ENCODE data around the gene MAMLD1.

Gene MAMLD1

DNA sequence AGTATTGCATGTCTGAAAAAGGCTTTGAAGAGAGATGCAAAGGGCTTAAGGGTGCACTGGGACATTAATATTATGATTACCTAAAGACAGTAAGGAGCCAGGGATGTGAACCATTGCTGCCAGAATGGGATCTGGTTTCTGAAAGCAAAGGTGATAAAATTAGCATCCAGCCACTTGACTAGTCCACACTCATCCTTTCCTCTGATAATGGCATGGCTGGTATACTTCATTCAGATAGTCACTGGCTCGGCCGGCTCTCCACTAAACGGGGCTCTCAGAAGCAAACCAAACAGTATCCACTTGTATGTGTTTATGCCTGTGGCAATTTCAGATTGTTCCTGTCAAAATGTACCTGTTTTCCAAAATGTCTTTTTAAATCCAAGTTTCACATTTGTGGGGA is 46.4 kb downstream of the MAMLD1 start:
- DNase-seq (ENCODE audit: low spot score) = no peak
- in situ Hi-C loops (cut with MboI; ENCODE audit: low pct_unique_long_range_greater_than_20kb, low sequenced_read_pairs, unreplicated experiment) = no loop called here
- TF ChIP-seq, protein P1, sequence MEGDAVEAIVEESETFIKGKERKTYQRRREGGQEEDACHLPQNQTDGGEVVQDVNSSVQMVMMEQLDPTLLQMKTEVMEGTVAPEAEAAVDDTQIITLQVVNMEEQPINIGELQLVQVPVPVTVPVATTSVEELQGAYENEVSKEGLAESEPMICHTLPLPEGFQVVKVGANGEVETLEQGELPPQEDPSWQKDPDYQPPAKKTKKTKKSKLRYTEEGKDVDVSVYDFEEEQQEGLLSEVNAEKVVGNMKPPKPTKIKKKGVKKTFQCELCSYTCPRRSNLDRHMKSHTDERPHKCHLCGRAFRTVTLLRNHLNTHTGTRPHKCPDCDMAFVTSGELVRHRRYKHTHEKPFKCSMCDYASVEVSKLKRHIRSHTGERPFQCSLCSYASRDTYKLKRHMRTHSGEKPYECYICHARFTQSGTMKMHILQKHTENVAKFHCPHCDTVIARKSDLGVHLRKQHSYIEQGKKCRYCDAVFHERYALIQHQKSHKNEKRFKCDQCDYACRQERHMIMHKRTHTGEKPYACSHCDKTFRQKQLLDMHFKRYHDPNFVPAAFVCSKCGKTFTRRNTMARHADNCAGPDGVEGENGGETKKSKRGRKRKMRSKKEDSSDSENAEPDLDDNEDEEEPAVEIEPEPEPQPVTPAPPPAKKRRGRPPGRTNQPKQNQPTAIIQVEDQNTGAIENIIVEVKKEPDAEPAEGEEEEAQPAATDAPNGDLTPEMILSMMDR (IDR thresholded peaks at IDR 0.05; ENCODE audit: extremely low read depth, insufficient read depth, missing control alignments) = no peak

DNA sequence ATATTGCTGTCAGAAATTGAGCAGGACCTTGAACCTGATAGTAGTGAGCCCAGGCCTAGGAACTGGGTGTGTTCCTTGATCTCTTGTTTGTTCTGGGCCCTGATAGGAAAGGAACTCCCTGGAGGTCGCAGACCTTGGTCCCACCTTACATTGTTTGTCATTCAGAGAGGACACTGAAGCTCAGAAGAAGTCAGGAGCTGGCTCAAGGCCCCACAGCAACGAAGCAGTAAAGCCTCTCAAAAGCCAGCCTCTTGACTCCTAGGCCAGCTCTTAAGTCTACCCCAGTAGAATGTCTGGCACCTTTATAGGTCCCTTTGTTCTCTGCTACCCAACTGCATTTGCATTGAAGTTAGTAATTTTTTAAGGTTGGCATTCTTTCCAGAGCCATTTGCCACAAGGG is 46.8 kb downstream of the MAMLD1 start:
- in situ Hi-C loops (cut with MboI; ENCODE audit: low pct_unique_long_range_greater_than_20kb, low sequenced_read_pairs, unreplicated experiment) = no loop called here
- DNase-seq (ENCODE audit: low spot score) = no peak
- TF ChIP-seq, protein P1 (IDR thresholded peaks at IDR 0.05; ENCODE audit: extremely low read depth, insufficient read depth, missing control alignments) = no peak

DNA sequence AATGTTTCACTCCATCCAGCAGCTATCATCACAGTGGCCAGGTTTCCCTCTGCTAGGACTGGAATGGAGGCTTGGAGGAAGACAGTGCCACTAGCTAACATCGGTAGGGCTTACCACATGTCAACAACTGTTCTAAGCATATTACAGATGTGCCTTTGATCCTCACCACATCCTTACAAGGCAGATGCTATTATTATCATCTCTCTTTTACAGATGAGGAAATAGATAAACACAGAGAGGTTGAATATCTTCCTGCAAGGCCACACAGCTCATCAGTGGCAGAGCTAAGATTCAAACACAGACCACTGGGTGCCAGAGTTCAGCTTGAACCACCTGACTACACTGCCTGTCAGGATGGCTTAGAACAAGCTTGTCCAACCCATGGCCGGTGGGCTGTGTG is 47.4 kb downstream of the MAMLD1 start:
- DNase-seq (ENCODE audit: low spot score) = no peak
- in situ Hi-C loops (cut with MboI; ENCODE audit: low pct_unique_long_range_greater_than_20kb, low sequenced_read_pairs, unreplicated experiment) = no loop called here
- TF ChIP-seq, protein P1 (IDR thresholded peaks at IDR 0.05; ENCODE audit: extremely low read depth, insufficient read depth, missing control alignments) = no peak

DNA sequence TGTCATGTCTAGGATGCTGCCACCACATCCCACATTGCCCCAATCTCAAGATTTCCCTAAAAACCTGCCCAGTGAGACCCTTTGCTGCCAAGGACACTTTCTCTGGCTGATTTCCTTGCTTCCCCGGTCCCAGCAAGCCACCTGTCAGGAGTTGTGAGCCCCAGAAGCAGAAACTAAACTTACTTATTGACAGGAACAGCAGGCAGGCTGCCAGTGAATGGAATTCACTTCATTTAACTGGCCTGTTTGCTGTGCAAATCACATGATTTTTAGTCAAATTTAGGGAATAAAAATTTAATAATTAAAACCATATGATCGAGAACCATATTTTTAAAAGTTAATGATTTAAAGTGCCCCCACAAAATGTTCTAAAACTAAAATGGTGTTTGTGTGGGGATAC is 48.5 kb downstream of the MAMLD1 start:
- in situ Hi-C loops (cut with MboI; ENCODE audit: low pct_unique_long_range_greater_than_20kb, low sequenced_read_pairs, unreplicated experiment) = no loop called here
- DNase-seq (ENCODE audit: low spot score) = no peak
- TF ChIP-seq, protein P1 (IDR thresholded peaks at IDR 0.05; ENCODE audit: extremely low read depth, insufficient read depth, missing control alignments) = no peak

DNA sequence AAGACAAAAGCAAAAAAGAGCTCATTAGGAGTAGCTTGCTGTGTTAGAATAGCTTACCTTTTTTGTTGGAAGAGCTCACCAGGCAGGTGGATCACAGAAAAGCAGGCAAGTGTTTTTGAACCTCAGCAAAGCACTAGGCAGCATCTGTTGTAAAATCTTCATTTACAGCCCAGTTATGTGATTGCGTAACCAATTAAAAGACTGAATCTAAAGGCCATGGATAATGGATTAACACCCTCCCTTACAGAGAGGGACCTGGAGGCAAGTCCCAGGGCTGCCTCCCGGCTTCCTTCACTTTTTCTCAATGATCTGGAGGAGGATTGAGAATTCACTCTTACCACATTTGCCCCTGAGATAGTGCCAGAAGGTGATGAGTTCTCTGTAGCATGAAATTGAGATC is 51.1 kb downstream of the MAMLD1 start:
- in situ Hi-C loops (cut with MboI; ENCODE audit: low pct_unique_long_range_greater_than_20kb, low sequenced_read_pairs, unreplicated experiment) = no loop called here
- DNase-seq (ENCODE audit: low spot score) = no peak
- TF ChIP-seq, protein P1 (IDR thresholded peaks at IDR 0.05; ENCODE audit: extremely low read depth, insufficient read depth, missing control alignments) = no peak

DNA sequence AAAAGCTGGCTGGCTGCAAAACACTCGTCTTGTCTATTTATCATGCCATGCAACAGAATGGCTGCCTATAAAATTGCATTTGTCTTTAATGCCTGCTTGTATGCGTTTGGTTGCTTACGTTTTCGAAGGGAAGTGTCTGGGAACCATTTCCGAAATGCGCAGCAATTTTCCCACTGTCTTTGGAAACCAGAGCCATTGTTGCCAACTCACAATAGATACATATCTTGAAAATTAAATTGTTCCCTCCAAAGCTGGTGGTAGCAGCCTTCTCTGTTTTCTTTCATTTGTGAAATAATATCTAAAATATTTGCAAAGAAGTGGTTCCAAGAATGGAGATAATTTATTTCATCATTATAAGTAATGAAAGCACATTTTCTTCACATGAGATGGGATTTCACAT is 53.4 kb downstream of the MAMLD1 start:
- DNase-seq (ENCODE audit: low spot score) = no peak
- TF ChIP-seq, protein P1 (IDR thresholded peaks at IDR 0.05; ENCODE audit: extremely low read depth, insufficient read depth, missing control alignments) = no peak
- in situ Hi-C loops (cut with MboI; ENCODE audit: low pct_unique_long_range_greater_than_20kb, low sequenced_read_pairs, unreplicated experiment) = no loop called here

DNA sequence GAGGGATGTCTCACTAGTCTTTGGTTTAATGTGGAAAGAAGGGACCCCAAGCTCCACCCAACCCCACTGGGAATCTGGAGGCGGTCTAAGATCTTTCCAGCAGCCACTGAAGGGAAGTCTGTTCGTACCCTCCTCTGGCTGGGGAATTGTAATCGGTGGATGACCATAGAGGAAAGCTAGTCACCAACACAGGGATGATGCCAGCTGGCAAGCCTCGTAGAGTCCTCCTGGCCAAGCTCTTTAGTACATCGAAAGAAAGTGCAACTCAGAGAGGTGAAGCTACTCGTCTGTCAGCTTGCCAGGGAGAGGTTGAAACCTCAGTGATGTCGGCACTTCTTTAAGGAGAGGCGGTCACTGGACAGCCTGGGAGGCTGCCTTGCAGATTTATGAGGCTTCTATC is 58.7 kb downstream of the MAMLD1 start:
- in situ Hi-C loops (cut with MboI; ENCODE audit: low pct_unique_long_range_greater_than_20kb, low sequenced_read_pairs, unreplicated experiment) = no loop called here
- no peak for DNase-seq (ENCODE audit: low spot score)
- TF ChIP-seq, protein P1 (IDR thresholded peaks at IDR 0.05; ENCODE audit: extremely low read depth, insufficient read depth, missing control alignments) = no peak

Measured in GM13977 (cell line).